Liver (tissue), 3 donors: ENCODE results near the gene KAT6B.

Source experiments
- EGR1 ChIP-seq, 2 donors: IDR thresholded peaks; 2 replicates each; pipeline ENCODE4 v1.6.1; 2016 to 2018; ENCODE audit warnings: antibody characterized with exemption in 2 of 2, low read depth in 2 of 2
- SP1 ChIP-seq: IDR thresholded peaks from 2 replicates; pipeline ENCODE4 v1.6.1; 2018; ENCODE audit warnings: antibody characterized with exemption, mild to moderate bottlenecking
- TAF1 ChIP-seq: conservative IDR thresholded peaks from 2 replicates; pipeline ENCODE4 v1.6.1; 2016; ENCODE audit warnings: antibody characterized with exemption, mild to moderate bottlenecking
- TF ChIP-seq, protein P1 (sequence below): fragments of 150-350 bp; IDR thresholded peaks from 2 replicates; pipeline ENCODE4 v1.5.1; 2017; ENCODE audit warnings: improper control_type of control experiment, low read depth, low read length; ENCODE audit not compliant: missing input control
- TF ChIP-seq, protein P2 (sequence below): IDR thresholded peaks from 2 replicates; pipeline ENCODE4 v1.6.1; 2016; ENCODE audit warnings: antibody characterized with exemption
- donor health status: healthy.
- donor health status: healthy.

DNA sequence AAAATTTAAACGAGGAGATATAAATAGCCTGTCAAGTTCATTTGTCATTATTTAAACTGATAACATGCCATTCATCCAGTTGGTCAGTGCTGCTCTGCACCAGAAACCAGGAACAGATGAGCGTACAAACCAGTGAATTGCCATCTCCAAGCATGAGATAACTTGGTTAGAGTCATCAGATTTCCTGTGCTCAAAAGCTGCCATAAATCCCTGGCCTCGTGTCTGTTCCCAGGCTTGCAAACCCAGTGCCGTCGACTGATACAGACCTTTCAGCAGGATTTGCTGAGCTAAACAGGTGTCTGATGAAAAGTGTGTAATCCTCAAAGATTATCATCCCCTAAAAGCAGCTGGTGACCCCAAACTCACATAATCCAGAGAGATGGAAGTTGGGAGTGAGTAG lies 189.0 kb downstream of the KAT6B start:
- TF ChIP-seq, protein P1, sequence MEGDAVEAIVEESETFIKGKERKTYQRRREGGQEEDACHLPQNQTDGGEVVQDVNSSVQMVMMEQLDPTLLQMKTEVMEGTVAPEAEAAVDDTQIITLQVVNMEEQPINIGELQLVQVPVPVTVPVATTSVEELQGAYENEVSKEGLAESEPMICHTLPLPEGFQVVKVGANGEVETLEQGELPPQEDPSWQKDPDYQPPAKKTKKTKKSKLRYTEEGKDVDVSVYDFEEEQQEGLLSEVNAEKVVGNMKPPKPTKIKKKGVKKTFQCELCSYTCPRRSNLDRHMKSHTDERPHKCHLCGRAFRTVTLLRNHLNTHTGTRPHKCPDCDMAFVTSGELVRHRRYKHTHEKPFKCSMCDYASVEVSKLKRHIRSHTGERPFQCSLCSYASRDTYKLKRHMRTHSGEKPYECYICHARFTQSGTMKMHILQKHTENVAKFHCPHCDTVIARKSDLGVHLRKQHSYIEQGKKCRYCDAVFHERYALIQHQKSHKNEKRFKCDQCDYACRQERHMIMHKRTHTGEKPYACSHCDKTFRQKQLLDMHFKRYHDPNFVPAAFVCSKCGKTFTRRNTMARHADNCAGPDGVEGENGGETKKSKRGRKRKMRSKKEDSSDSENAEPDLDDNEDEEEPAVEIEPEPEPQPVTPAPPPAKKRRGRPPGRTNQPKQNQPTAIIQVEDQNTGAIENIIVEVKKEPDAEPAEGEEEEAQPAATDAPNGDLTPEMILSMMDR = no peak
- TF ChIP-seq SP1 (no peak), EGR1 (IDR thresholded peaks at IDR 0.05; ENCODE audit: low read depth in 2 of 2) (no peak), TAF1 (no peak)
- TF ChIP-seq, protein P2, sequence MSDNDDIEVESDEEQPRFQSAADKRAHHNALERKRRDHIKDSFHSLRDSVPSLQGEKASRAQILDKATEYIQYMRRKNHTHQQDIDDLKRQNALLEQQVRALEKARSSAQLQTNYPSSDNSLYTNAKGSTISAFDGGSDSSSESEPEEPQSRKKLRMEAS = no peak
